CD4-positive, CD25-positive, alpha-beta regulatory T cell (primary cell): ENCODE results near the gene EEF2KMT. TPM values are rescaled to one million over a fixed set of nuclear protein-coding genes. Genes with fewer than 3 reads are reported as not detected.
A peak's percentile ranks its signal among the peaks of the same experiment; 100 is the strongest.
"Not testable (repeated sequence)": the region's sequence is repeated elsewhere in the genome, so short reads cannot be mapped to it uniquely, and the experiment has no call there.

Experiments used
- ATAC-seq, 2 donors: fragments of 150-1000 bp; cut with Tn5 transposase; one replicate each; pipeline ENCODE4 v1.10.0; 2021; ENCODE audit warnings: low read depth in 2 of 2, moderate number of reproducible peaks in 2 of 2, moderate library complexity in 1 of 2
- DNase-seq, 3 donors: peaks; one replicate each; pipeline versions ENCODE4 v3.0.0 to v3.0.0-alpha.2; 2012 to 2022; ENCODE audit warnings: mixed read lengths in 1 of 3
- H3K27ac ChIP-seq: one replicate; pipeline ENCODE4 v1.7.0; 2013; ENCODE audit warnings: mild to moderate bottlenecking, low read length; ENCODE audit not compliant: insufficient read depth, poor library complexity, severe bottlenecking
- H3K27me3 ChIP-seq: one replicate; pipeline ENCODE4 v1.7.0; 2013; ENCODE audit warnings: low read length; ENCODE audit not compliant: control insufficient read depth, insufficient read depth
- H3K36me3 ChIP-seq: one replicate; pipeline ENCODE4 v1.7.0; 2013; ENCODE audit warnings: mild to moderate bottlenecking, low read length, moderate library complexity; ENCODE audit not compliant: control insufficient read depth, insufficient read depth
- H3K4me1 ChIP-seq: 2 replicates; pipeline ENCODE4 v1.7.0; 2013; ENCODE audit warnings: mild to moderate bottlenecking, low read length; ENCODE audit not compliant: insufficient read depth, control insufficient read depth, poor library complexity, severe bottlenecking
- H3K4me3 ChIP-seq: one replicate; pipeline ENCODE4 v1.7.0; 2013; ENCODE audit warnings: low read depth, mild to moderate bottlenecking, low read length, moderate library complexity
- H3K9me3 ChIP-seq, 2 experiments: 1 replicate in 1 of 2; 2 replicates in 1 of 2; pipeline ENCODE4 v1.7.0; 2013; ENCODE audit warnings: low read length in 2 of 2, mild to moderate bottlenecking in 1 of 2, moderate library complexity in 1 of 2; ENCODE audit not compliant: control insufficient read depth in 2 of 2
- H3K27ac Mint-ChIP-seq, 3 donors: one replicate each; pipeline ENCODE4 v1.8.0; 2020 to 2022; ENCODE audit warnings: mild to moderate bottlenecking in 3 of 3, mixed read lengths in 3 of 3, moderate library complexity in 2 of 3
- H3K27me3 Mint-ChIP-seq: one replicate; pipeline ENCODE4 v1.8.0; 2022; ENCODE audit warnings: mild to moderate bottlenecking, mixed read lengths
- H3K36me3 Mint-ChIP-seq: one replicate; pipeline ENCODE4 v1.8.0; 2020; ENCODE audit warnings: mixed read lengths
- H3K4me1 Mint-ChIP-seq, 4 donors: one replicate each; pipeline ENCODE4 v1.8.0; 2020 to 2022; ENCODE audit warnings: mixed read lengths in 4 of 4, mild to moderate bottlenecking in 1 of 4
- H3K4me3 Mint-ChIP-seq, 4 donors: one replicate each; pipeline ENCODE4 v1.8.0; 2020 to 2022; ENCODE audit warnings: mild to moderate bottlenecking in 4 of 4, mixed read lengths in 4 of 4, moderate library complexity in 3 of 4
- H3K9me3 Mint-ChIP-seq, 7 donors: one replicate each; pipeline ENCODE4 v1.8.0; 2020 to 2022; ENCODE audit warnings: mixed read lengths in 7 of 7, mild to moderate bottlenecking in 3 of 7, moderate library complexity in 2 of 7
- polyA plus RNA-seq, 4 donors: library from polyadenylated mRNA; unstranded; fragments of 300-500 nt; fragmentation: Illumina TruSeq; gene quantifications; one replicate each; pipeline ENCODE4 v1.2.3, GENCODE V29; 2021
- total RNA-seq: library from RNA; stranded (reverse); gene quantifications from one replicate; pipeline ENCODE4 v1.2.3, GENCODE V29; 2022

EEF2KMT gene
- total and polyA plus RNA-seq, 5 donors from 2014 or later, result 3.7 to 19.6 (median 13.9) TPM

DNA sequence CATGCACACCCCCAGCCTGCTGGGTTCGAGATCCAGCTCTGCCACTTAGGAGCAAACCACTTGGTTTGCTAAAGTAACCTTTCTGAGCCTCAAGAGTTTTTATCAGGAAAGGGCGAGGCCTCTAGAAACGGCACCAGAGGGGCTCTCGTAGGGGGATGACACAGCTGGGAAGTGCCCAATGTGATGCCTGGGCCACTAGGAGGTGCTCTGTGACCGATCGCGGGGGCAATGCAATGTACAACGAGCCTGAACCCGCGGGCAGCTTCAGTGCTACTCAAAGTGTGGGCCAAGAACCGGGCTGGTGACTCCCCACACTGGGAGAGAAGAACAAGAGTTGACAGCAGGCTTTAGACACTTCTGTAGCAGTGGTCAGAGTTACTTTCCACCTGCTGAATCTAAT lies 41.2 kb downstream of the EEF2KMT start:
- Mint-ChIP-seq H3K4me3 (no peak overlapping the region), H3K36me3 (no peaks in the 10 kb centered on the region), H3K4me1 (no peaks in the 10 kb centered on the region), H3K27me3 (no peaks in the 10 kb centered on the region), H3K9me3 (no peaks in the 10 kb centered on the region), H3K27ac (peak overlapping the region in 1 of 3 donors; percentile 62)
- H3K27ac ChIP-seq, result no peak overlapping the region
- ATAC-seq (peak; percentile 60 to 65), DNase-seq (peak in 2 of 3 donors; percentile 16 to 57)
- H3K4me1 ChIP-seq, result no peaks in the 10 kb centered on the region
- no peaks in the 10 kb centered on the region for H3K36me3 ChIP-seq
- no peaks in the 10 kb centered on the region for H3K27me3 ChIP-seq
- no peaks in the 10 kb centered on the region for H3K9me3 ChIP-seq
- no peak overlapping the region for H3K4me3 ChIP-seq

DNA sequence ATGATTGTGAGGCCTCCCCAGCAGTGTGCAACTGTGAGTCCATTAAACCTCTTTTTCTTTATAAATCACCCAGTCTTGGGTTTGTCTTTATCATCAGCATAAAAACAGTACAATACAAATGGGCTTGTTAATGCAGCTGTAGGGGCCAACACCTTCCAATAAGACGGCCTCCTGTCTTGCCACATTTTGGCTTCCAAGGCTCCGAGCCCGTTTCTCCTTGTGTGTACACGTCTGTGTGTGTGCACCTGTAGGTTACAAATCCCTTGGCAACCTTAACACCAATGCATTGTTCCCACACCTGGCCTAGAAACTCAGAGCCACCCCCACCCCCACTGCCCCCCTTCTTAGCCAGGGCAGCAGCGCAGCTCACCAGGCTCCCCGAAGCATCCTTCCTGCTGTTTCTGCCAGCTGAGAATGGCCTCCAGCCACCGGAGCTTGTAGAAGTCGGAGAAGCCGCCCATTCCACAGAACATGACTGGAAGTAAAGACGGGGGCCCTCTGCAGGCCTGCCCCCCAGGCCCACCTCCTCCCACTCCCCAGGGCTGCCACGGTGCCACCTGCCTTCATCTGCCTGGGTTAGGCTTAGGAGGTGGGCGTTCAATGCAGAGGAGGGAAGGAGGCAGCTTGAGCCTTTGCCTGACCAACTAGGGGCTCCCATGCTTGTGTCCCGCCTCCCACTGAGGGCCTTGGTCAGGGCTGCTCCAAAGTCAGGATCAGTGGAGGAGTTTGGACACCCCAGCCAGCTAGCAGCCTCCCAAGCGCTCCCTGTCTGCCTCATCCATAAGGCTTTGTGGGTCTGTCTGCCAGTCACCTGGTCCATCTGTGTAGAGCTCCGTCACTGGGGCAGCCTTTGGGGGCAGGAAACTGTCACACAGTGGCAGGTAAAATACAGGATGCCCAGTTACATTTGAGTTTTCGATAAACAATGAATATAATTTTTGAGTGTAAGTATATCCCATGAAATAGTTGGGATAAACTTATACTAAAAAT lies 42.4 kb downstream of the EEF2KMT start:
- H3K27me3 Mint-ChIP-seq, result no peaks in the 10 kb centered on the region
- no peaks in the 10 kb centered on the region for H3K9me3 ChIP-seq
- H3K27me3 ChIP-seq, result no peaks in the 10 kb centered on the region
- no peaks in the 10 kb centered on the region for H3K36me3 Mint-ChIP-seq
- DNase-seq, result no peak
- H3K4me1 ChIP-seq, result no peaks in the 10 kb centered on the region
- no peak overlapping the region for H3K4me3 Mint-ChIP-seq
- H3K4me1 Mint-ChIP-seq, result peaks cover 0 to 6% (median 0%) of the 10 kb centered on the region in 4 donors
- no peak for ATAC-seq
- peak overlapping the region in 1 of 3 donors; percentile 45 for H3K27ac Mint-ChIP-seq
- H3K36me3 ChIP-seq, result no peaks in the 10 kb centered on the region
- H3K4me3 ChIP-seq, result no peak overlapping the region
- peaks cover 0 to 4% (median 0%) of the 10 kb centered on the region in 7 donors for H3K9me3 Mint-ChIP-seq
- H3K27ac ChIP-seq, result no peak overlapping the region

DNA sequence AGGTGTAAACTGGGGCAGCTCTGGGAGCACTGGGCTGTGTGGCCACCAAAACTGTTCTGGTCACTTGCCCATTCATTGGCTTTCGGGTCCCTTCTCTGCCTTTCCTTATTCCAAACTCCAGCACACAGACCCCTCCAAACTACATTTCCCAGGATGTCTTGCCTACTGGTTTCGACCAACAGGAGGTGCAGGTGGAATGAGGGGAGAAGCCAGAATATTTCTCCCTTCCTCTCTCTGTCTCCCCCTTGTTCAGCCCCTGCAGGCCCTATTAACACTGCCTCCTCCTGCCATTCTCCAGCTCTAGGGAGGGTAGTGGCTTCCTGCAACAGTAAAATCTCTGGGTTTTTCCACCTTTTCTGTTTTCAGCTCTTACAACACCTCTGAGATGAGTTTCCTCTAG lies 50.7 kb downstream of the EEF2KMT start:
- Mint-ChIP-seq H3K36me3 (peaks cover 6% of the 10 kb centered on the region), H3K4me1 (peaks cover 0 to 6% (median 2%) of the 10 kb centered on the region in 4 donors), H3K27me3 (peaks cover 16% of the 10 kb centered on the region), H3K9me3 (peaks cover 0 to 4% (median 0%) of the 10 kb centered on the region in 7 donors), H3K4me3 (no peak overlapping the region), H3K27ac (no peak overlapping the region)
- no peaks in the 10 kb centered on the region for H3K36me3 ChIP-seq
- no peak for DNase-seq
- H3K27ac ChIP-seq, result no peak overlapping the region
- H3K27me3 ChIP-seq, result no peaks in the 10 kb centered on the region
- no peaks in the 10 kb centered on the region for H3K4me1 ChIP-seq
- no peaks in the 10 kb centered on the region for H3K9me3 ChIP-seq
- H3K4me3 ChIP-seq, result no peak overlapping the region
- ATAC-seq, result no peak

DNA sequence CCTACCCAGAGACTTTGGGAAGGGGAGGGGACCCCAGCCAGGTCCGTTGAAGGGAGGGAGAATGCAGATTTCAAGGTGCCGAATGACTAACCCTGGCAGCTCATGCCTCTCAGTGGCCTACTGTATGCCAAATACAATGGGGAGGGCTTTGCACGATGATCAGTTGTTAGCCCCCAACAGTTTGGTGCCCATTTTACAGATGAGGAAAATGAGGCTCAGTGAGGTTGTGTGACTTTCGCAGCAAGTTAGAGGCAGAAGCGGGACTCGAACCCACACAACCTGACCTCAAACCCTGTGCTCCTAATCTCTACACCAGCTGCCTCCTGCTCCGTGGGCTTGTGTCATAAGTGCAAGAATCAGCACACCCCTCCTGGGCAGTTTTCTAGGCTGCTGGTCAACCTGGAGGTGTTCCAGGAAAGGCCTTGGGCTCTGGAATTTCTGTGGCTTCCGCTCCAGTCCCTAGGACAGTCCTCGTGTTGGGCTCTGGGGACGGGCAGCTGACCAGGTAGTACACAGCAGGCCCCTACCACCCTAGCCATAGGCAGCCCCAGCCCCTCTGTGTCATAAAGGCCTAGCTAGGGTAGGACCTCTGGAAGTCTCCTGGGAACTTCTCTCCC lies 52.0 kb downstream of the EEF2KMT start:
- Mint-ChIP-seq H3K9me3 (peaks cover 0 to 4% (median 0%) of the 10 kb centered on the region in 7 donors), H3K27ac (no peak overlapping the region), H3K4me3 (no peak overlapping the region), H3K4me1 (peaks cover 0 to 5% (median under 1%) of the 10 kb centered on the region in 4 donors), H3K27me3 (peaks cover 20% of the 10 kb centered on the region), H3K36me3 (peaks cover 6% of the 10 kb centered on the region)
- no peak for DNase-seq
- no peaks in the 10 kb centered on the region for H3K9me3 ChIP-seq
- no peak overlapping the region for H3K27ac ChIP-seq
- H3K27me3 ChIP-seq, result no peaks in the 10 kb centered on the region
- no peaks in the 10 kb centered on the region for H3K36me3 ChIP-seq
- no peak for ATAC-seq
- no peak overlapping the region for H3K4me3 ChIP-seq
- H3K4me1 ChIP-seq, result no peaks in the 10 kb centered on the region

DNA sequence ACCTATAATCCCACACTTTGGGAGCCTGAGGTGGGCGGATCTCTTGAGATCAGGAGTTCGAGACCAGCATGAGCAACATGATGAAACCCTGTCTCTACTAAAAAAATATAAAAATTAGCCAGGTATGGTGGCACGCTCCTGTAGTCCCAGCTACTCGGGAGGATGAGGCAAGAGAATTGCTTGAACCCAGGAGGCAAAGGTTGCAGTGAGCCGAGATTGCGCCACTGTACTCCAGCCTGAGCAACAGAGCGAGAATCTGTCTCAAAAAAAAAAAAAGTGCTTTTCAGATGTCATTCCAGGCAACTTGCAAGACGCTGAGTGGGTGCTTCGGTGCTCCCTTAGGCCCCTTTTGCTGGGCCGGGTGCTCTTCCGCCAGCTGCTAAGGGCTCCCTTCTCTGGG lies 53.0 kb downstream of the EEF2KMT start:
- H3K9me3 ChIP-seq, H3K9me3 Mint-ChIP-seq, H3K27ac ChIP-seq, H3K4me1 ChIP-seq, DNase-seq, H3K27me3 ChIP-seq, H3K4me3 ChIP-seq, ATAC-seq, H3K4me3 Mint-ChIP-seq, H3K36me3 ChIP-seq, H3K4me1 Mint-ChIP-seq, H3K36me3 Mint-ChIP-seq, H3K27ac Mint-ChIP-seq: not testable (repeated sequence)
- H3K27me3 Mint-ChIP-seq, result peaks cover 21% of the 10 kb centered on the region

DNA sequence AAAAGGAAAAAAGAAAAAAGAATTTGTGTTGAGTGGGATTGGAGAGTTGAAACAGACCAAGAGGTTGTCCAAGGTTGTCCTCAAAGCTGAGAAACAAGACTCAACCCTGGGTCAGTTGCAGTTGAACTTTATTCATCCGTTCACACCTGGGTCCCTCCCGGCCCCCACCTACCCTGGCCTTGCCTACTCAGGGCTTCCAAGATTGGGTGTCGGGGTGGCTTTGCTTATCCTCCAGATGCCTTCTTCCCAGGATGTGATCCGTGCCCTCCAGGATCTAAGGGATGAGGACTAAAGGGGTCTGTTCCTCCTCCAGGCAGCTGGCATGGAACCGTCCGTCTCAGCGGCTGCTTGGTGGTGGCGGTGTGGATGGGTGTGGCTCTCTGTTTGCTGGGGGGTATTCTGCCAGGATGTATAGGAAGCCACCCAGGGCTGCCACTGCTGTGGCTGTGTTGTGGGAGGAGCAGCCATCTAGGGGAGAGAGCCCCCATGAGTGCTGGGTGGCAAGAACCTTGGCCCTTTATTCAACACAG lies 53.5 kb downstream of the EEF2KMT start:
- H3K4me3 Mint-ChIP-seq, result no peak overlapping the region
- no peak for ATAC-seq
- H3K4me1 ChIP-seq, result no peaks in the 10 kb centered on the region
- H3K4me1 Mint-ChIP-seq, result peaks cover 0 to 5% (median 0%) of the 10 kb centered on the region in 4 donors
- H3K9me3 Mint-ChIP-seq, result no peaks in the 10 kb centered on the region
- H3K9me3 ChIP-seq, result no peaks in the 10 kb centered on the region
- peaks cover 21% of the 10 kb centered on the region for H3K27me3 Mint-ChIP-seq
- H3K4me3 ChIP-seq, result no peak overlapping the region
- H3K36me3 Mint-ChIP-seq, result peaks cover 5% of the 10 kb centered on the region
- H3K27ac Mint-ChIP-seq, result no peak overlapping the region
- no peak for DNase-seq
- no peaks in the 10 kb centered on the region for H3K27me3 ChIP-seq
- no peaks in the 10 kb centered on the region for H3K36me3 ChIP-seq
- no peak overlapping the region for H3K27ac ChIP-seq

DNA sequence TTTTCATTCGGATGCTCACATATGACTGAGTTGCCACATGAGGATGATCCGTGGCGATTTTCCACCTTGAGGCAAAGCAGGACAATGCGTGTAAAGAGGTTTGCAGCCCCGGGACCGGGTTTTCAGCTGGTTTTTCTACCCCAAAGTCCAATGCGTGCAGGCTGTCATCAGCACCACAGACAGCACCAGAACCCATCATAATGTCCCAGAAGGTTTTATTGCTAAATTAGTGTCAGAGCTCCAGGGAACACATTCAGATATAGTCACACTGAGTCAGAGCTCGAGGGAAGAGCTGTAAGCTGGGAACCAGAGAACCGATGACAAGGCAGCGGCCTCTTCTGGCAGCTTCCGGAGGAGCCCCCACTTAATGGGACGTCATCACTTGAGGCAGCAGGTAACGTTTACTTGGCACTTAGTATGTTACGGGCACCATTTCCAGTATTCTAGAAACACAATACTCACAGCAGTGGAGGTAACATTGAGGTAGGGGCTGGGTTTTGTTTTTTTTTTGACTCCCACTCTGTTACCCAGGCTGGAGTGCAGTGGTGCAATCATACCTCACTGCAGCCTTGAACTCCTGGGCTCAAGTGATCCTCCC lies 54.9 kb downstream of the EEF2KMT start:
- H3K36me3 ChIP-seq, result no peaks in the 10 kb centered on the region
- no peaks in the 10 kb centered on the region for H3K9me3 ChIP-seq
- peaks cover 0 to 5% (median 0%) of the 10 kb centered on the region in 4 donors for H3K4me1 Mint-ChIP-seq
- no peak overlapping the region for H3K4me3 ChIP-seq
- ATAC-seq (no peak), DNase-seq (no peak)
- H3K27ac Mint-ChIP-seq, result no peak overlapping the region
- no peaks in the 10 kb centered on the region for H3K9me3 Mint-ChIP-seq
- no peak overlapping the region for H3K4me3 Mint-ChIP-seq
- H3K27me3 Mint-ChIP-seq, result peaks cover 11% of the 10 kb centered on the region
- peaks cover 3% of the 10 kb centered on the region for H3K36me3 Mint-ChIP-seq
- no peaks in the 10 kb centered on the region for H3K27me3 ChIP-seq
- H3K4me1 ChIP-seq, result no peaks in the 10 kb centered on the region
- H3K27ac ChIP-seq, result no peak overlapping the region
